ENCODE results near the gene CDH23.

GRCh38 chr10:71517298-71518169, 120.8 kb downstream of the CDH23 start:
- TF ChIP-seq, protein P1, sequence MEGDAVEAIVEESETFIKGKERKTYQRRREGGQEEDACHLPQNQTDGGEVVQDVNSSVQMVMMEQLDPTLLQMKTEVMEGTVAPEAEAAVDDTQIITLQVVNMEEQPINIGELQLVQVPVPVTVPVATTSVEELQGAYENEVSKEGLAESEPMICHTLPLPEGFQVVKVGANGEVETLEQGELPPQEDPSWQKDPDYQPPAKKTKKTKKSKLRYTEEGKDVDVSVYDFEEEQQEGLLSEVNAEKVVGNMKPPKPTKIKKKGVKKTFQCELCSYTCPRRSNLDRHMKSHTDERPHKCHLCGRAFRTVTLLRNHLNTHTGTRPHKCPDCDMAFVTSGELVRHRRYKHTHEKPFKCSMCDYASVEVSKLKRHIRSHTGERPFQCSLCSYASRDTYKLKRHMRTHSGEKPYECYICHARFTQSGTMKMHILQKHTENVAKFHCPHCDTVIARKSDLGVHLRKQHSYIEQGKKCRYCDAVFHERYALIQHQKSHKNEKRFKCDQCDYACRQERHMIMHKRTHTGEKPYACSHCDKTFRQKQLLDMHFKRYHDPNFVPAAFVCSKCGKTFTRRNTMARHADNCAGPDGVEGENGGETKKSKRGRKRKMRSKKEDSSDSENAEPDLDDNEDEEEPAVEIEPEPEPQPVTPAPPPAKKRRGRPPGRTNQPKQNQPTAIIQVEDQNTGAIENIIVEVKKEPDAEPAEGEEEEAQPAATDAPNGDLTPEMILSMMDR (IDR thresholded peaks at IDR 0.05) = no peak
- TF ChIP-seq POLR2A (IDR thresholded peaks at IDR 0.05) = no peak
